Ecto neural progenitor cell (in vitro differentiated cells): ENCODE measurements around the gene LRRC1.

Source experiments
- DNase-seq: peaks from one replicate; pipeline ENCODE4 v3.0.0-alpha.2; 2018; ENCODE audit warnings: low spot score

LRRC1 gene

GRCh38 chr6:53925891-53926290, 131.1 kb downstream of the LRRC1 start:
- DNase-seq, result no peak

DNA sequence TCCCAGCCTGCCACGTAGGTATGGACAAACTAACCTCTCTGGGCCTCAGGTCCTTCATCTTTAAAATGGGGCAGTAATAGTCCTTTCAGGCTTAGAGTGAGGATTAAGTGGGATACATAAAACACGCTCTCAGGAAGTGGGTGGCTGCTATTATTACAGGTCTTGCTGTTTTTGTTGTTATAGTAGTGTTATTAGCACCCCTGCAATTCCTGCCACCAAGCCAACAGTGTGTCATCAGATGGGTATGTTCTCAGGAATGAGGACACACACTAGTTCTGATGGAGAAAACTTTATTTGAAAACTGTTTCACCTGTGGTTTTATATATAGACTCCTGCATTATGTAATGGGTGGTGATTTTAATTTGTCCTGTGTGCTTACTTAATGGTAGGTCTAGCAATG, 131.7 kb downstream of the LRRC1 start:
- DNase-seq, result no peak

DNA sequence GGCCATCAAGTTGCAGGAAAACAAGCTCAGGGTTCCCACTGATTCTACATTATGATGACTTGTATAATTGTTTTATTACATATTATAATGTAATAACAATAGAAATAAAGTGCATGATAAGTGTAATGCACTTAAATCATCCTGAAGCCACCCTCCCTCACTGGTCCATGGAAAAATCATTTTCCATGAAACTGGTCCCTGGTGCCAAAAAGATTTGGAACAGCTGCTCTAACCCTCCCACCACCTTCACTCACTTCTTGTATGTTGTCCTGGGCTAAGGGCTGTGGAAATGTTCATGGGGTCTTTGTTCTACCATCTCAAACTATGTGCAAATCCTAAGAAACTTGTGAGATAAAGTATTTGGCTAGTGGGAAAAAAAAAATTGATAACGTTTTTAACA, 133.8 kb downstream of the LRRC1 start:
- no peak for DNase-seq

GRCh38 chr6:53929041-53929820, 134.4 kb downstream of the LRRC1 start:
- no peak for DNase-seq

- DNase-seq, result no peak
Observed at GRCh38 chr6:53929821-53930120, 135.0 kb downstream of the LRRC1 start.

GRCh38 chr6:53930330-53930729, 135.5 kb downstream of the LRRC1 start:
- no peak for DNase-seq

DNA sequence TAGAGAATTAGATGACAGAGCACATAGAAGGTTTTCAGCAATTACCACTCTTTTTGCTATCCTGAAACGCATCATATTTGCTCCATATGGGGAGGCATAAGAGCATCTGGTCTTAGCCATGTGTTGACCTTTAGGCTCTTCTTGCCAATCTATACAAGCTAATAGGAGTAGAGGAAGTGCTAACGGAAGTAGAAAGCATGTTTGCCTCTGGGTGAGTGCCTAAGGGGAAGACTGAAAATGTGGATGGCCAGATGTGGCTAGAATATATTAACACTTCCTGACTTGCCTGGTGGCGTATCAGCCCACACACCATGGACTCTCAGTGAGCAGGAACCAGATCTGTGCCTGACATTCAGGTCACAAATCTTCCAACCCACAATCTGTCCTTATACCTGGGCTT, 136.3 kb downstream of the LRRC1 start:
- DNase-seq, result no peak

- no peak for DNase-seq
Observed at GRCh38 chr6:53932516-53932915, 137.7 kb downstream of the LRRC1 start.

- DNase-seq, result no peak
Observed at GRCh38 chr6:53934023-53934422, 139.2 kb downstream of the LRRC1 start.

GRCh38 chr6:53937461-53937860, 142.7 kb downstream of the LRRC1 start:
- DNase-seq, result no peak

GRCh38 chr6:53938810-53939209, 144.0 kb downstream of the LRRC1 start:
- no peak for DNase-seq

DNA sequence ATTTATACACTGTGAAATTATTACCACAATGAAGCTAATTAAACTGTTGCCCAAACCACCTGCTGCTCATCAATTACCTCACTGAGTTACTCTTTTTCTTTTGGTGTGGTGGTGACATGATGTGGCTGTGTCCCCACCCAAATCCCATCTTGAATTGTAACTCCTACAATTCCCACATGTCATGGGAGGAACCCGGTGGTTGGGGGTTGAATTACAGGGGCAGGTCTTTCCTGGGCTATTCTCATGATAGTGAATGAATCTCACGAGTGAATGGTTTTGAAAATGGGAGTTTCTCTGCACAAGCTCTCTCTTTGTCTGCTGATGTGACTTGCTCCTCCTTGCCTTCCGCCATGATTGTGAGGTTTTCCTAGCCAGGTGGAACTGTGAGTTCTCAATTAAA, 145.0 kb downstream of the LRRC1 start:
- DNase-seq, result no peak

DNA sequence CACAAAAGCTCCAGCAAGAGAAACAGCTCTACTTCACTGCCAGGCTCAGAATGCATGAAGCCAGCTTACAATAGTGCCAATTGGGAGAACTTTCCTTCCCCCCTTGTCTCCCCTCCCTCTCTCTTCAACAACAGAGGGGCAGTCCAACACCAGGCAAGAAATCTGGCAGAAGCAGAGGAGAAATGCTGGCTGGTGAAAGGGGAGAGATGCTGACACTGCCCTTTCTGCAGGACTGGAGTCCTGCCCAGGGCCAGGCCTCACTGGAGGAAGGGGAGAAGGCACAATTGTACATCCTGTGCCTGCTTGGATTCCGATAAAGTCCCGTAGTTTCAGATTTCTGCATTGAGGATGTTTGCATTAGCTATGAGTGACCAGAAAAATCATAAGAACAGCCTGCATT, 148.6 kb downstream of the LRRC1 start:
- DNase-seq, result no peak

DNA sequence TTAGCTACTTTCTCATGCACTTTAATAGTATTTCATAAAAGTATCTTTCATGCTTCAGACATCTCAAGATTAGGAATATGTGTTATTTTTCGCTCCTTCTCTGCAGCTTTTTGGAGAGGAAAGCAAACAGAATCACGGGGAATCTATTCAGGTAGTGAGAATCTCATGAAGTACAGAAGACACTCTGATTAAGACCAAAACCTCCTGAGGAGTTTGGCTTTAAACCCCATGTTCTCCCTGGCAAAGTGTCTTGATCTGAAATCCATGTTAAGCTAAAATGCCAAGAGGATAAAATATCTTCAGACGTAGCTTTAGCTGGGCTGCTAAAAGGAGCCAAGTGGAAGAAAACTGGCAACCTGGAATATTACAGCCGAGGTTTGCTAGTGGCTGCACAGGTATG, 149.3 kb downstream of the LRRC1 start:
- no peak for DNase-seq

DNA sequence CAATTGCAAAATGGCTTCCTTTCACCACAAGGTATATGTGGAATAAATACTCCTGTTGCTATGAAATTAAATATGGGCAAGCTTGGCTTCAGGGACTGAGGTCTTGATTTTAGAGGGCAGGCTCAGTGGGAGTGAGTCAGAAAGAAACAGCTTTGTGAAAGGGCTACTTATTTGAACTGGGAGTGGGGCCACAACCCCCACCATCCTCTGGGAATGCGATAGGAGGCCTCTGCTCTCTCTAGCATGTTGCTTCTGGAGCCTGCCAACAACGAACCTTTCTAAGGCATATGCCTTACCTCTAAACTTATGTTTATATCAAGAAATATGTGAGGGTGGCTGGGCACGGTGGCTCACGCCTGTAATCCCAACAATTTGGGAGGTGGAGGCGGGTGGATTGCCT, 149.7 kb downstream of the LRRC1 start:
- DNase-seq, result no peak

DNA sequence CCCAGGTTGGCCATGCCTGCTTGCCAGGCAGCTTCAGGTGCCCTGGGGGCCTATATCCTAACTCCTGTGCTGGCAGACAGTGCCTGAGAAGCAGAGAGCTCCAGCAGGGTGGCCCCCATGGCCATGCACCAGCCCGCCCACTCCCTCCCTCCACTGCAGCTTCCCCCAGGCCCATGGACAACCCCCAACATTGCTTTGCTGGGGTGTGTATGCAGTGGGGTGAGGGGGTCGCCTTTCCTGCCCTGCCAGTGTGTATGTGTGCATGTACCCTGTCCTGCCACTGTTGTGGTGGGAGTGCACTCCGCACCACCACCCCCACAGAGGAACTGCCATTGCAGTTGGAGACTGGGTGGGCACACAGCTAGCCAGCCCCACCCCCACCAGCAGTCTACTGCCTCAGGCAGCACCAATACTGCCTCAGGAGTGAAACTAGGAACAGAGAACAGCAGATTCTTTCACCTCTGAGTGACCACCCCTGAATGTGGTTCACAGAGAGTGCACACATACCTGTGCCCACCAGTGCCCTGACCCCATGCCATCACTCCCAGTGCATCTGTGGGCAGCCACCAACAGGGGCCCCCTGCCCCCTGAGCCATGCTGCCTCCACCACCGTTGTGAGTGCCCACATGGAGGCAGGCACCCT, 151.1 kb downstream of the LRRC1 start:
- DNase-seq, result no peak

- no peak for DNase-seq
Observed at GRCh38 chr6:53947780-53948179, 153.0 kb downstream of the LRRC1 start.

GRCh38 chr6:53951383-53951782, 156.6 kb downstream of the LRRC1 start:
- no peak for DNase-seq

DNA sequence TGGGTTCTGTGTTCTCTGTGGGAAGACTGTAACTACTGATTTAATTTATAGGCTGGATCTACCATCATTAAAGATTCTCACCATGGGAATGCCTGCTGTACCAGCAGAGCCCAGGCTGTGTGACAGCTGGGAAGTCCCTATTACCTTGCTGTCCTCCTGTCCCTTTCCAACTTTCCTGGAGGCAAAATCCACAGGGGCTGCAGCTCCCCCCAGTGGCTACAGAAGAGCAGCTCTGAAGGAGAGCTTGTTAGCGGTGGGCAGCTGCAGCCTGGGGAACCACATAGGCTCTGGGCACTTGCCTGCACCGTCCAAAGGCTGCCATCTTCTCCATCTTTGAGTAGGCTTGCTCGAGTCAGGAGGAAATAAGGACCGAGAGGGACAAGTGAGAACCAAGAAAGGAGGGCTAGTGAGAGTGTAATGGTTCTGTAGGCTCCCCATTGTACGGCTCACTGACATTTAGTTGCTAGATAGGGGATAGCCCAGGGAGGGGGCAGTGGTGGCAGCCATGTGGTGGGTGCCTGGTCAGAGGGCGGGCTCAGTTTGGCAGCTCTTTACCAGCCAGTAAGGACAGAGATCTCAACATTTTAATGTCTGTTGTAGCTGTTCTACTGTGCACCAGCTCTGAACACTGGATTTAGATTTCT, 161.4 kb downstream of the LRRC1 start:
- peak; percentile 77 for DNase-seq

DNA sequence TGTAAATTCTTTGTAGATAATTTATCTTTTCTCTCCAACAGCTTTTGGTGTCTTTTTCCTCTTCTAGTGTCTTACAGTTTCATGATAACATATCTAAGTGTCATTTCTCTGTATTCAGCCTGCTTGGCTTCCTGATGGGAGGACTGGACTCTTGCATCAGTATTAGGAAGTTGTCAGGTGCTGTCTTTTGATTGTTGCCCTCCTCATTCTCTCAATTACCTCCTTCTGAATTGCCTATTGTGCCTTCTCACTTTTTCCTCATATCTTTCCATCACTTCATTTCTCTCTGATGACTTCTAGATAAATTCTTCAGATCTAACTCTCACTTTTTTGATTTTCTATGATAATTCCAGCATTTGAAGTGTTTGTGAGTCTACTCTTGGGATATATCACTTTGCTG, 162.0 kb downstream of the LRRC1 start:
- DNase-seq, result no peak

DNA sequence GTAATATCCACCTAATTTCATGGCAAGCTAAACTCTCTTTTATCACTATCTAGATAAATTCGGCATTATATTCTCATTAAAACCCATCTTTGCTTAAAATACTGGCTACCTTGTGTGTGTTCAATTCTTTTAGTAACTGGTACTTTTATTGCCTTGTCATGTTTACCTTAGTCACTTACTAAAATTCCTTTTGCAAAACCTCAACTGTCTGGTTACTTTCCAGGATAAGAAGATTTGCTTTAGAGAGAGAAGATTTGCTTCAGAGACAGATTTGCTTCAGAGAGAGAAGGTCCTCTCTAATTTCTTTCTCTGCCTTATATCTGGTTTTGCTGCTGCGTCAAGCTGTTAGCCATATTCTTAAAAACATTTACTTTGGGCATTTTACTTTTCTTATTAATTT, 164.9 kb downstream of the LRRC1 start:
- no peak for DNase-seq

DNA sequence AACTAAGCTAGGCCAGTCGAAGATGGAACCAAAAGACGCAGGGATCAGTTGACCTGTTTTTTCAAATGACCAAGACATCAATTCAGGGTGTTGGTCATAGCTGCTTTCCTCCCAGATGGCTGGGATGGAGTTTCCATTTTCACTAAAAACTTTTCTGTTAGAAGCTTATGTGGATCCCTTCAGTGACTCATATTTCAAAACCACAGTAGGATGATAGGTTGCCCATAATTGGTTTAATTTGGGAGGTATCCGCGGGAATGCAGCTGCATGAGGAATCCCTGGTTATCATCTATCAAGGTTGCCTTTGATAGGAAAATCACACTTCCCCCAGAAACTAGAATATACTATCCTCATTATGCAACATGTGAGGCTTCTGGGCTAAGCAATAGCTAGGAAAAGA, 165.5 kb downstream of the LRRC1 start:
- DNase-seq, result no peak

- no peak for DNase-seq
Observed at GRCh38 chr6:53961679-53962370, 167.0 kb downstream of the LRRC1 start.
